Fibroblast of skin of left quadriceps (primary cell): ENCODE data around the gene PNMA1.
A peak's percentile ranks its signal among the peaks of the same experiment; 100 is the strongest.

Experiments used
- DNase-seq, 2 experiments: peaks; one replicate each; pipeline ENCODE4 v3.0.0-alpha.2; 2013; ENCODE audit warnings: low read depth in 2 of 2

The PNMA1 gene

GRCh38 chr14:73736842-73737241, 22.7 kb upstream of the PNMA1 start:
- no peak for DNase-seq

- no peak for DNase-seq
These were observed 17.8 kb upstream of the PNMA1 start for GRCh38 chr14:73732006-73732405.

- DNase-seq, result no peak
These were observed 16.9 kb upstream of the PNMA1 start for GRCh38 chr14:73731111-73731510.

GRCh38 chr14:73729556-73730265, 15.5 kb upstream of the PNMA1 start:
- DNase-seq, result no peak

GRCh38 chr14:73728717-73729330, 14.6 kb upstream of the PNMA1 start:
- DNase-seq, result no peak

- DNase-seq, result no peak
These were observed 13.0 kb upstream of the PNMA1 start for GRCh38 chr14:73727166-73727565.

DNA sequence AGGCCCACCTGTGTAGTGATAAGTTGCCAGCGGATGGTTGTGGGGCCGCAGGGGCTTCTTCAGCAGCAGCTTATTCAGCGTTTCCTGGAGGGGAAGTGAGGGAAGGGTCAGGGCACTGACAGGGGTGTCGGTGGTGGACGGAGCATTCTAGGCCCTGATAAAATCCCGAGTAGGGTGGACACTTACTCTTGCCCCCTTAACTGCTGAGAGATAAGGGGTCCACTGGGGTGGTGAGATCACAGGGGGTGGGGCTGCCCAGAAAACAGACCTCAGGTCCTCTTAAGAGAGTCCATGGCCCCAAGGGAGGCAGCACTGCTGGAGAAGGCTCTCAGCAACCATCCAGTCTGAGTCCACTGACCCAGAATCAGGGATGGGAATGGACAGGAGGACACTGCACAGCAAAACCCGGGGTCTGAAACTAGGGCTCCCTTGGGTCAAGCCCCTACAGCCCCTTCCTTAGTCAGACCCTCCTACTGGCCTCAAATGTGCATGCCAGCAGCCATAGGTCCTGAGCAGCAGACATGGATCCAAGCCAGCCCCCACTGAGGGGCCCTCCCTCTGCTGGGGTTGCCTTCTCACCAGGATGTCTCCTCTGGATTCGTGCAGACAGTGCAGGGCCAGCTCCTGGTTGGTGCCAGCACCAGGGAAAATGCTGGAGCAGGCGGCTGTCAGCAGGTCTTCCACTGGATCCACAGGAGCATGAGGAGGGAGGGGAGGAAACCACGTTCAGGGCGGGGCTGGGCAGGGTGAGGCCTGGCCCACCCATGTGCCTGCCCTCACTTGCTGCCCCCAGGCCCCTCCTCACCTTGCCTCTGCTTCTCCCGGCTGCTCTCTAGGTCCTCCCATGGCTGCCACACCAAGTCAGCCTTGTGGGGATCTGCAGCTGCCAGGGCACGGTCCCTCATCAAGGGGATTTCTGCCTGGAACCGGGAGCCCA, 12.1 kb upstream of the PNMA1 start:
- DNase-seq, result no peak

GRCh38 chr14:73725116-73726024, 11.2 kb upstream of the PNMA1 start:
- no peak for DNase-seq

DNA sequence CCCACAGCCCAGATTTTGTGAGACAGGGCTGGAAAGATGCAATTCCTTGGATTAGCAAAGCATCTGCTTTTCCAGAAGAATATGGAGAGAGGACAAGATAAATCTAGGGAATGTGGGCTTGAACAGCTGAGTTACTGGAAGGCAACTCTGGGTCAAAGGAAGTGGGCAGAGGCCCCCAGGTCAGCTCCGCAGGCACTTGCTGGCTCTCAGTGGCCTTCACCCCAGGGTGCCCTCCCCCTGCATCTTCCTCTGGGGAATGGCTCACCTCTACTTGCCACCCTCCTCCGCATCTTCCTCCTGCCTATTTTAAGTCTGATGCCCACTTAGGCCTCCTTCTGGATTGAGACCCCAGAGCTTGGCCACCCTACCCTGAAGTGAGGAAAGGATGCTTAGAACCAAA, 10.5 kb upstream of the PNMA1 start:
- DNase-seq, result no peak

GRCh38 chr14:73723797-73724661, 9.8 kb upstream of the PNMA1 start:
- DNase-seq, result peak; percentile 88 to 89

DNA sequence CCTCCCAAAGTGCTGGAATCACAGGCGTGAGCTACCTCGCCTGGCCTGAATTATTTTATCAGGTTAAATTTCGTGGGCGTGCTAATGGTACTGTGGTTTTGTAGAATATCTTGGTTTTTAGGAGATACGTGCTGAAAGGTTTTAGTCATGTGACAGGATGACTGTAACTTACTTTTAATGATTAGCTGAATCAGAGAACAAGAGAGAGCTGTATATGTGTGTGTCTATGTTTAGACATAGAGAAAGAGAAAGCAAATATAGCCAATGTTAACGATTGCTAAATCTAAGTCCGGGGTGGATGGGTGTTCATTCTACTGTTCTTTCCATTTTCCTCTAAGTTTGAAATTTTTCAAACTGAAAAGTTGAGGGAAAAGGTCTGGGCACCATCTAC, 9.2 kb upstream of the PNMA1 start:
- DNase-seq, result no peak

- DNase-seq, result no peak
These were observed 8.4 kb upstream of the PNMA1 start for GRCh38 chr14:73722581-73722980.

DNA sequence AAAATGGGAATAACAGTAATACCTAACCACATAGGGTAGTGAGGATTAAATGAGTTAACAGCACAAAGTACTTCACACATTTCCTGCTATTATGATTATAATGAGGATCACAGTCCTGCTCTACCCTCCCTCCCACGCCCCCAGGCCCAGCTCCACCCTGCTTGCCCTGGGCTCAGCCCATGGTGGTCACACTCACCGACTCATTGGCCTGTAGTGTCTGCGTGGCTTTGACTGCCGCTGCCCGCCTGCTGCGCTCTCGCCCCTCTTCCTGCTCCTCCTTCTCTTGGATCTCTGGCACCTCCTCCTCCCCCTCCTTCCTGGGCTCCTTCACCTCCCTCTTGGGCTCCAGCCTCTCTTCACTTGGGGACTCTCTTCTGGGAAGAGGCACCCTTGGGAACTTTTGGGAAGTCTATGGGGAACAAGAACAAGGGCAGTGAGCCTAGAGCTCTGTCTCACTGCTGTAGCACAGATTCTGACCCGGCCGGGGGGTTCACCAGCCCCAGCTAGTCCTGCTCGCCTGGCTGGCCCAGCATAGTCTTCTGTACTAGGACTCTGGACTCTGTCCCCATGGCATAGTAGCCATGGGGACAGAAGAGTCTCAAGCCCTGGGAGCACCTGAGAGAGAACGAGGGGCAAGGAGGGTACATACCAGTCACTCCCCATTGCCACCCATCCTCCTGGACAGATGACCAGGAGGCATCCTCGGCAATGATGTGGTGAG, 7.1 kb upstream of the PNMA1 start:
- DNase-seq, result no peak

DNA sequence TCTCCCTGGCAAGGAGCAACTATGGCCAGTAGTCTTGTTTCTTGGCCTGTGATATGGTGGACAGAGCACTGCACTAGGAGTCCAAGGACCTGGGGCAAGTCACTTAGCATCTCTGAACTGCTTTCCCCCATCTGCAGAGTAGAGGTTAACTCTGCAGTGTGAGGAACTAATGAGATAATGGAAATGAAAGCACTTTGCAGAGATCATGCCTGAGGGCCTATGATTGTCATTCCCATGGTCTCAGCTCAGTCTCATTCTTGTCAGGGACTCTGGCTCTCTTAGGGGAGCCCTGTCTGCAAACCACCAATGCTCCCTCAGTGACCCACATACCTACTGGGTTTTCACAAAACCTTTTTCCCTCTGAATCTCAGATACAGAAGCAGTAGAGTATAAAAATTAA, 6.5 kb upstream of the PNMA1 start:
- no peak for DNase-seq

GRCh38 chr14:73719791-73720190, 5.6 kb upstream of the PNMA1 start:
- DNase-seq, result no peak

DNA sequence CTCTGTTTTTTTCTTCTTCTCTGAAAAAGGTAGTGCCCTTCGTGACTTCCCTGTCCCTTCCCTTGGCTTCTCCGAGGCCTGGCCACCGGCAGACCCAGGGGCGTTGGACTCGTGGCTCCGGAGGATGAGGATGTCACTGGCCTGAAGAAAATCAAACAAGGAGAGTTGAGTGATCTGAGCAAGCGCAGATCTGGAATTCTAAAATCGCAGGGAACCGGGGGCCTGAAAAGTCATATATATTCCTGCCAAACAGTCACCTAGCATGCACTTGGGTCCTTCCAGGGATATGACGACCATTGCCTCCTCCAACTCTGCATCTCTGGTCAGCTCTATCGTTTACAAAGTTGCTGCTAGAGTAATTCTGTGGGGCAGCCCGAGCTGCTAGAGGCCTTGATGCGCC, 5.2 kb upstream of the PNMA1 start:
- no peak for DNase-seq

GRCh38 chr14:73718418-73719251, 4.5 kb upstream of the PNMA1 start:
- no peak for DNase-seq

- DNase-seq, result no peak
These were observed 3.7 kb upstream of the PNMA1 start for GRCh38 chr14:73717711-73718417.
